OCI-LY3 (cell line): ENCODE results near the gene SLC46A2.

Source experiments
- H2AFZ ChIP-seq: fragments of 200-600, 300-600 bp; shearing (Covaris generic); 2 replicates; pipeline ENCODE4 v1.6.0; 2014; ENCODE audit warnings: antibody characterized with exemption, low read depth, low read length
- H3K27ac ChIP-seq: fragments of 200-600, 300-600 bp; sonication (generic); 2 replicates; pipeline ENCODE4 v1.5.1; 2014; ENCODE audit warnings: mild to moderate bottlenecking, low read length, moderate library complexity, mixed read lengths
- H3K27me3 ChIP-seq: fragments of 200-600, 300-600 bp; sonication (generic); 2 replicates; pipeline ENCODE4 v1.6.1; 2014; ENCODE audit warnings: low read depth, low read length, mixed read lengths
- H3K36me3 ChIP-seq: fragments of 200-600, 300-600 bp; sonication (generic); replicated peaks from 2 replicates; pipeline ENCODE3; 2014; ENCODE audit warnings: low read depth, low read length, mixed read lengths
- H3K4me1 ChIP-seq: fragments of 300-600, 200-600 bp; sonication (generic); 2 replicates; pipeline ENCODE4 v1.6.1; 2014; ENCODE audit warnings: low read length, mixed read lengths
- H3K4me2 ChIP-seq: fragments of 200-600, 300-600 bp; sonication (generic); 2 replicates; pipeline ENCODE4 v1.6.1; 2014; ENCODE audit warnings: low read length, mixed read lengths
- H3K4me3 ChIP-seq: fragments of 300-600, 200-600 bp; sonication (generic); 2 replicates; pipeline ENCODE4 v1.5.1; 2014; ENCODE audit warnings: antibody characterized with exemption, mild to moderate bottlenecking, low read length, moderate library complexity
- H3K79me2 ChIP-seq: fragments of 300-600, 200-600 bp; shearing (Covaris generic); 2 replicates; pipeline ENCODE4 v1.6.1; 2014; ENCODE audit warnings: mild to moderate bottlenecking, low read length, mixed read lengths
- H3K9ac ChIP-seq: fragments of 300-600, 200-600 bp; shearing (Covaris generic); 2 replicates; pipeline ENCODE4 v1.6.0; 2014; ENCODE audit warnings: mild to moderate bottlenecking, low read length, moderate library complexity
- H3K9me3 ChIP-seq: fragments of 200-600, 300-600 bp; shearing (Covaris generic); 2 replicates; pipeline ENCODE4 v1.6.1; 2014; ENCODE audit warnings: low read length, mixed read lengths; ENCODE audit not compliant: insufficient read depth
- H4K20me1 ChIP-seq: fragments of 200-600, 300-600 bp; sonication (generic); 2 replicates; pipeline ENCODE4 v1.6.1; 2016; ENCODE audit warnings: low read length, mixed read lengths; ENCODE audit not compliant: insufficient read depth
- EZH2phosphoT487 ChIP-seq: fragments of 200-600 bp; shearing (Covaris generic); IDR thresholded peaks from 2 replicates; pipeline ENCODE4 v1.6.1; 2018; ENCODE audit warnings: antibody characterized with exemption, mixed run types, low read depth
- TF ChIP-seq, protein P1 (sequence below): fragments of 200-600, 300-600 bp; sonication (generic); IDR thresholded peaks from 2 replicates; pipeline ENCODE4 v1.5.1; 2014; ENCODE audit warnings: antibody characterized with exemption, low read length, low read depth

SLC46A2 gene

GRCh38 chr9:112890106-112891081 is at the start of gene SLC46A2:
SLC46A2 (minus strand) TSS chr9:112890876; CDS start chr9:112890681, 195 bp downstream.
- peaks cover 31% of the 10 kb centered on the region for H3K4me1 ChIP-seq
- no peaks in the 10 kb centered on the region; the same call in 1 of the 2 replicates for H3K27me3 ChIP-seq
- H3K4me2 ChIP-seq: no peak within 1 kb of the TSS
- no peaks in the 10 kb centered on the region for H3K9me3 ChIP-seq
- H3K36me3 ChIP-seq: no peaks in the 10 kb centered on the region
- no peak within 1 kb of the TSS for H3K27ac ChIP-seq
- TF ChIP-seq, protein P1, sequence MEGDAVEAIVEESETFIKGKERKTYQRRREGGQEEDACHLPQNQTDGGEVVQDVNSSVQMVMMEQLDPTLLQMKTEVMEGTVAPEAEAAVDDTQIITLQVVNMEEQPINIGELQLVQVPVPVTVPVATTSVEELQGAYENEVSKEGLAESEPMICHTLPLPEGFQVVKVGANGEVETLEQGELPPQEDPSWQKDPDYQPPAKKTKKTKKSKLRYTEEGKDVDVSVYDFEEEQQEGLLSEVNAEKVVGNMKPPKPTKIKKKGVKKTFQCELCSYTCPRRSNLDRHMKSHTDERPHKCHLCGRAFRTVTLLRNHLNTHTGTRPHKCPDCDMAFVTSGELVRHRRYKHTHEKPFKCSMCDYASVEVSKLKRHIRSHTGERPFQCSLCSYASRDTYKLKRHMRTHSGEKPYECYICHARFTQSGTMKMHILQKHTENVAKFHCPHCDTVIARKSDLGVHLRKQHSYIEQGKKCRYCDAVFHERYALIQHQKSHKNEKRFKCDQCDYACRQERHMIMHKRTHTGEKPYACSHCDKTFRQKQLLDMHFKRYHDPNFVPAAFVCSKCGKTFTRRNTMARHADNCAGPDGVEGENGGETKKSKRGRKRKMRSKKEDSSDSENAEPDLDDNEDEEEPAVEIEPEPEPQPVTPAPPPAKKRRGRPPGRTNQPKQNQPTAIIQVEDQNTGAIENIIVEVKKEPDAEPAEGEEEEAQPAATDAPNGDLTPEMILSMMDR: no peak
- no peak for TF ChIP-seq EZH2phosphoT487
- no peaks in the 10 kb centered on the region for H4K20me1 ChIP-seq
- H3K79me2 ChIP-seq: no peaks in the 10 kb centered on the region
- H3K4me3 ChIP-seq: no peak within 1 kb of the TSS
- no peak within 1 kb of the TSS for H3K9ac ChIP-seq
- no peak within 1 kb of the TSS for H2AFZ ChIP-seq

DNA sequence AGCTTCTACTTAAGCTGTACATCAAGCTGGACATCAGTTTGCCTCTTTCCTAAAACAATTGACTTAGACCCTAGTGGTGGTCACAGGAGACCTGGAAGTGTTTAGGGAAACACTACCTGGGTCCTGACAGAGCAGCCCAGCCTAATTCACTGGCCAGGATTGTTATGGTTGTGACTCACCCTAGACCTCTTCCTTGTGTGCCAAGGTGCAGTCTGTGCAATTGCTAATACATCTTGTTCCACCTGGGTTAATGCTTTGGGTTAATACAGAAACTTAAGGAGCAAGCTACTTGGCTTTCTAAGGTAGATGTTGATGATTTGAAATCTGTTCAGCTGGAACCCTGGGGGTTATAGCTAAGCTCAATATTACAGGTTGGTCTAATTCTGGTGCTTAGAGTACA is 48.7 kb upstream of the SLC46A2 start:
- Histone ChIP-seq H3K79me2 (no peaks in the 10 kb centered on the region), H3K9ac (no peak overlapping the region), H3K36me3 (no peaks in the 10 kb centered on the region), H4K20me1 (no peaks in the 10 kb centered on the region), H3K4me1 (no peaks in the 10 kb centered on the region), H3K4me2 (no peak overlapping the region), H2AFZ (no peak overlapping the region), H3K4me3 (no peak overlapping the region), H3K27ac (no peak overlapping the region), H3K9me3 (no peaks in the 10 kb centered on the region), H3K27me3 (peaks cover 9% of the 10 kb centered on the region; the same call in 1 of the 2 replicates)
- TF ChIP-seq, protein P1: no peak
- no peak for TF ChIP-seq EZH2phosphoT487

DNA sequence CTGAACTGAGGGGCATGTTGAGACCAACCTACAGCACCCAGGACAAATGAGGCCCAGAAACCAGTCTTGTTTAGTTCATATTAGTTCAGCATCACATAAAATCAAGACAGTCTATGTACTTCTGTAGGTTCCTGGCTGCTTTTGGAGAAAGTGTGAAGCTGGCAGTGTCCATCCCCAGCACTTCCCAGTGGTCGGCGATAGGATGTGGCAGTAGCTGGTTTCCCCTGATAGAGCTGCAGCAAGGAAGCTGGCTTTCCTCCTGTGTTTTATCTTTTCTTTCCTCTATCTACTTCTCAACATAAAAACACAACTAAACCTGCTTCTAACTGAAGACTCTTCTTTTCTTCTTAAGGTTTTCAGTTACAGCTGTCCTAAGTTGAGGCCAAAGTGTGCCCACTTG is 43.0 kb upstream of the SLC46A2 start:
- H4K20me1 ChIP-seq: no peaks in the 10 kb centered on the region
- H3K79me2 ChIP-seq: no peaks in the 10 kb centered on the region
- H3K4me3 ChIP-seq: no peak overlapping the region
- H3K4me2 ChIP-seq: no peak overlapping the region
- peaks cover 16% of the 10 kb centered on the region; the same call in 1 of the 2 replicates for H3K27me3 ChIP-seq
- H3K27ac ChIP-seq: no peak overlapping the region
- no peak overlapping the region for H2AFZ ChIP-seq
- TF ChIP-seq, protein P1: no peak
- TF ChIP-seq EZH2phosphoT487: no peak
- H3K9ac ChIP-seq: no peak overlapping the region
- no peaks in the 10 kb centered on the region for H3K9me3 ChIP-seq
- no peaks in the 10 kb centered on the region for H3K36me3 ChIP-seq
- H3K4me1 ChIP-seq: no peaks in the 10 kb centered on the region

DNA sequence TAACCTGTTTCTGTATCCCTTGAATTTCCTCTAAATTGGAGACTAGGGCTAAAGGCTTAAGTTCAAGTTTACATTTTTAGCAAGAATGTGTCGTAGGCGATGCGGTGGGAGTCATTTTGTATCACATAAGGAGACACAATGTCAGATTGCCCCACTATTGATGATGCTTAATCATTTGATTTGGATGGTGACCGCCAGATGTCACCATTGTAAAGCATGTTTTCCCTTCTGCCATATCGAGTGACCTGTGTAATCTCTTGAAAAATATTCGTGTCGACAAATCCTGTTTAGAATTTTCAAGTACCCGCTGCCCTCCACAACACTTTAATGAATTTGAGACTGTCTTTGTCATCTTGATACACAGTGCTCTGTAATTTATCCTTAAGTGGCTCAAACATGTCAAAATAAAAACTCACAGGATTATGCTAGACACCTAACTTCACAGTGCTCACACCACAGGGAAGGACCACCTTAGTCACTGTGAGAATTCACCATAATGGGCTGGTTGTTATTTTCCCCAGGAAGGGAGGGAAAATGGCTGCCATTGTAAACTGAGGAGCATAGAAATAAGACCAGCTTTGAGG is 34.5 kb upstream of the SLC46A2 start:
- Histone ChIP-seq H4K20me1 (no peaks in the 10 kb centered on the region), H3K4me2 (peak overlapping the region; percentile 73), H3K36me3 (no peaks in the 10 kb centered on the region), H3K9me3 (no peaks in the 10 kb centered on the region), H3K79me2 (no peaks in the 10 kb centered on the region), H2AFZ (peak overlapping the region; percentile 80), H3K9ac (no peak overlapping the region), H3K27ac (no peak overlapping the region), H3K4me3 (peak overlapping the region; percentile 43; the same call in 1 of the 2 replicates), H3K4me1 (peaks cover 23% of the 10 kb centered on the region), H3K27me3 (peaks cover 18% of the 10 kb centered on the region; the same call in 1 of the 2 replicates)
- TF ChIP-seq, protein P1: peak; percentile 73
- TF ChIP-seq EZH2phosphoT487: no peak
